Peyer's patch (tissue), 4 donors: ENCODE measurements around the gene LGALS12. TPM values are rescaled to one million over a fixed set of nuclear protein-coding genes. Genes with fewer than 3 reads are reported as not detected.
A peak's percentile ranks its signal among the peaks of the same experiment; 100 is the strongest.

Source experiments
- DNase-seq, 3 donors: peaks; one replicate each; pipeline ENCODE4 v3.0.0-alpha.2; 2017 to 2019
- H3K27ac ChIP-seq, 4 donors: fragments of 200-600 bp; sonication (generic); one replicate each; pipeline ENCODE4 v1.5.1; 2016 to 2019
- H3K27me3 ChIP-seq, 2 donors: fragments of 200-600 bp; sonication (generic); one replicate each; pipeline ENCODE4 v1.5.1; 2019
- H3K36me3 ChIP-seq, 3 donors: fragments of 200-600 bp; sonication (generic); one replicate each; pipeline ENCODE4 v1.5.1; 2016 to 2019
- H3K4me1 ChIP-seq, 4 donors: fragments of 200-600 bp; sonication (generic); one replicate each; pipeline ENCODE4 v1.5.1; 2016 to 2019
- H3K4me3 ChIP-seq, 4 donors: fragments of 200-600 bp; sonication (generic); 1 replicate in 3 of 4; 2 replicates in 1 of 4; pipeline ENCODE4 v1.5.1; 2016 to 2019; ENCODE audit warnings: mild to moderate bottlenecking in 1 of 4
- H3K9me3 ChIP-seq, 4 donors: fragments of 200-600 bp; sonication (generic); one replicate each; pipeline ENCODE4 v1.5.1; 2016 to 2019; ENCODE audit warnings: mild to moderate bottlenecking in 1 of 4
- POLR2A ChIP-seq, 2 donors: fragments of 450-650 bp; IDR thresholded peaks; one replicate each; pipeline ENCODE4 v1.5.1; 2017; ENCODE audit warnings: antibody characterized with exemption in 2 of 2, mild to moderate bottlenecking in 2 of 2, moderate library complexity in 2 of 2
- total RNA-seq, 4 donors: library from RNA; depleted of rRNA; stranded (reverse); fragments of >200 nt; gene quantifications; one replicate each; pipeline ENCODE4 v1.1.0, GENCODE V29; 2016
- TF ChIP-seq, protein P1 (sequence below), 6 experiments: fragments of 450-650 bp in 4 of 6; fragments of 200-600 bp in 2 of 6; sonication (generic) in 1 of 6; IDR thresholded peaks; one replicate each; pipeline ENCODE4 v1.5.1; 2017 to 2019; ENCODE audit warnings: antibody characterized with exemption in 6 of 6, mild to moderate bottlenecking in 3 of 6, moderate library complexity in 1 of 6

Gene LGALS12
- total RNA-seq, 4 donors from 2014 or later, result 0.53 TPM; not detected in 3

GRCh38 chr11:63557570-63557969 is 51.7 kb downstream of the LGALS12 start:
- H3K4me1 ChIP-seq, result peaks cover 0 to 5% (median 0%) of the 10 kb centered on the region in 4 donors
- no peaks in the 10 kb centered on the region for H3K27me3 ChIP-seq
- TF ChIP-seq POLR2A (IDR thresholded peaks at IDR 0.05), result no peak
- TF ChIP-seq, protein P1, sequence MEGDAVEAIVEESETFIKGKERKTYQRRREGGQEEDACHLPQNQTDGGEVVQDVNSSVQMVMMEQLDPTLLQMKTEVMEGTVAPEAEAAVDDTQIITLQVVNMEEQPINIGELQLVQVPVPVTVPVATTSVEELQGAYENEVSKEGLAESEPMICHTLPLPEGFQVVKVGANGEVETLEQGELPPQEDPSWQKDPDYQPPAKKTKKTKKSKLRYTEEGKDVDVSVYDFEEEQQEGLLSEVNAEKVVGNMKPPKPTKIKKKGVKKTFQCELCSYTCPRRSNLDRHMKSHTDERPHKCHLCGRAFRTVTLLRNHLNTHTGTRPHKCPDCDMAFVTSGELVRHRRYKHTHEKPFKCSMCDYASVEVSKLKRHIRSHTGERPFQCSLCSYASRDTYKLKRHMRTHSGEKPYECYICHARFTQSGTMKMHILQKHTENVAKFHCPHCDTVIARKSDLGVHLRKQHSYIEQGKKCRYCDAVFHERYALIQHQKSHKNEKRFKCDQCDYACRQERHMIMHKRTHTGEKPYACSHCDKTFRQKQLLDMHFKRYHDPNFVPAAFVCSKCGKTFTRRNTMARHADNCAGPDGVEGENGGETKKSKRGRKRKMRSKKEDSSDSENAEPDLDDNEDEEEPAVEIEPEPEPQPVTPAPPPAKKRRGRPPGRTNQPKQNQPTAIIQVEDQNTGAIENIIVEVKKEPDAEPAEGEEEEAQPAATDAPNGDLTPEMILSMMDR (IDR thresholded peaks at IDR 0.05), result no peak
- DNase-seq, result peak in 1 of 3 donors; percentile 11
- H3K4me3 ChIP-seq, result no peak overlapping the region
- H3K36me3 ChIP-seq, result peaks cover 0 to 5% (median 0%) of the 10 kb centered on the region in 3 donors
- H3K27ac ChIP-seq, result no peak overlapping the region
- H3K9me3 ChIP-seq, result no peaks in the 10 kb centered on the region

GRCh38 chr11:63558459-63559157 is 52.7 kb downstream of the LGALS12 start:
- H3K27me3 ChIP-seq, result no peaks in the 10 kb centered on the region
- peaks cover 0 to 5% (median 0%) of the 10 kb centered on the region in 3 donors for H3K36me3 ChIP-seq
- TF ChIP-seq, protein P1 (IDR thresholded peaks at IDR 0.05), result no peak
- no peak for TF ChIP-seq POLR2A (IDR thresholded peaks at IDR 0.05)
- H3K4me1 ChIP-seq, result peaks cover 0 to under 1% (median 0%) of the 10 kb centered on the region in 4 donors
- no peaks in the 10 kb centered on the region for H3K9me3 ChIP-seq
- DNase-seq, result peak in 1 of 3 donors; percentile 34
- H3K4me3 ChIP-seq, result no peak overlapping the region
- no peak overlapping the region for H3K27ac ChIP-seq

- no peaks in the 10 kb centered on the region for H3K9me3 ChIP-seq
- peaks cover 0 to 17% (median 6%) of the 10 kb centered on the region in 4 donors for H3K4me1 ChIP-seq
- peaks cover 0 to 5% (median 0%) of the 10 kb centered on the region in 3 donors for H3K36me3 ChIP-seq
- no peak overlapping the region for H3K27ac ChIP-seq
- H3K27me3 ChIP-seq, result no peaks in the 10 kb centered on the region
- no peak overlapping the region for H3K4me3 ChIP-seq
- TF ChIP-seq POLR2A (IDR thresholded peaks at IDR 0.05), result no peak
- TF ChIP-seq, protein P1 (IDR thresholded peaks at IDR 0.05), result no peak
- peak in 1 of 3 donors; percentile 42 for DNase-seq
Measured at GRCh38 chr11:63560506-63561180, 54.8 kb downstream of the LGALS12 start.

DNA sequence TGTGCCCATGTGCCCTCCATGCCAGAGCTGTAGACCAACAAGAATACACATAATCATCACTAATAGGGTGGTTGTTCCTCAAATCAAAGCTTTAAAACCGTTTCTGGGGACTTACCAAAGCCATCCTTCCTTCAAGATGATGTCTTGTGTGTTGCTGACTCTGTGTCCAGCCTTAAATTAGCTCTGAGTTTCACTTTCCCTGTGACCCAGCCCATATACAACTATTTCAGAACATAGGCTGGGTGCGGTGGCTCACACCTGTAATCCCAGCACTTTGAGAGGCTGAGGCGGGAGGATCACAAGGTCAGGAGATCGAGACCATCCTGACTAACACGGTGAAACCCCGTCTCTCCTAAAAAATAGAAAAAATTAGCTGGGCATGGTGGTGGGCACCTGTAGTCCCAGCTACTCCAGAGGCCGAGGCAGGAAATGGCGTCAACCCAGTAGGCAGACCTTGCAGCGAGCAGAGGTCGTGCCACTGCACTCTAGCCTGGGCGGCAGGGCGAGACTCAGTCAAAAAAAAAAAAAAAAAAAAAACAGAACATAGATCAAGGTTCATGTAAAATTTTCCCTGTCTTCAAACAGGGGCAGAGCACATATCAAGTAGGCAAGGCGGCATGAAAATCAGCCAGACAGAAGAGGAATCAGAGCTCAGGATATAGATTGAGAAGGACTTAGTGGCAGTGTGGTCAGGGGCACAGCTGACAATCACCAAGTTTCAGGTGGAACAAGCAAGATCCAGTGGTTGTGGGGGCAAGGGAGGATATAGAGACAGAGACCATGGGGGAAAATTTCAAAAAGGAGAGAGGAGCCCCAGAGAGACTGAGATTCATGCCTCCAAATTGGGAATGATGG is 57.5 kb downstream of the LGALS12 start, which contains the start of gene PLAAT2:
TSS of gene PLAAT2 (minus strand) at position 179 of the 855 bp plus-strand sequence. CDS start at position 124, 55 bp downstream.
- H3K4me1 ChIP-seq, result peaks cover 0 to 40% (median 8%) of the 10 kb centered on the region in 4 donors
- peak within 1 kb of the TSS in 2 of 4 donors; percentile 10 to 35 for H3K4me3 ChIP-seq
- no peaks in the 10 kb centered on the region for H3K9me3 ChIP-seq
- DNase-seq, result peak in 2 of 3 donors; percentile 53 to 65
- no peaks in the 10 kb centered on the region for H3K27me3 ChIP-seq
- TF ChIP-seq, protein P1 (IDR thresholded peaks at IDR 0.05), result no peak
- TF ChIP-seq POLR2A (IDR thresholded peaks at IDR 0.05), result peak in 1 of 2 donors; percentile 26
- H3K27ac ChIP-seq, result peak within 1 kb of the TSS in 3 of 4 donors; percentile 66 to 97 (median 95)
- H3K36me3 ChIP-seq, result peaks cover 0 to under 1% (median 0%) of the 10 kb centered on the region in 3 donors
